DOHH2 (cell line): ENCODE measurements around the gene DYNLRB2.

Experiments used
- H3F3A ChIP-seq: fragments of 200-600 bp; sonication (generic), shearing (Covaris generic); 2 replicates; pipeline ENCODE4 v1.6.0; 2016; ENCODE audit warnings: antibody characterized with exemption, mild to moderate bottlenecking; ENCODE audit not compliant: control insufficient read depth, insufficient read depth
- H3K27ac ChIP-seq: fragments of 200-600 bp; sonication (generic); 2 replicates; pipeline ENCODE4 v1.5.1; 2014; ENCODE audit warnings: low read depth, mild to moderate bottlenecking, low read length, moderate library complexity
- H3K27me3 ChIP-seq: fragments of 200-600 bp; sonication (generic); 2 replicates; pipeline ENCODE4 v1.6.1; 2014; ENCODE audit warnings: mild to moderate bottlenecking, low read length, mixed read lengths; ENCODE audit not compliant: control insufficient read depth
- H3K36me3 ChIP-seq: fragments of 200-600 bp; sonication (generic); 2 replicates; pipeline ENCODE4 v1.6.1; 2014; ENCODE audit warnings: mild to moderate bottlenecking, low read length, moderate library complexity, mixed read lengths; ENCODE audit not compliant: control insufficient read depth
- H3K4me1 ChIP-seq: fragments of 200-600 bp; sonication (generic); 2 replicates; pipeline ENCODE4 v1.6.1; 2014; ENCODE audit warnings: mild to moderate bottlenecking, low read length, mixed read lengths; ENCODE audit not compliant: control insufficient read depth
- H3K4me2 ChIP-seq: fragments of 200-600 bp; sonication (generic); 2 replicates; pipeline ENCODE4 v1.6.0; 2014; ENCODE audit warnings: mild to moderate bottlenecking, low read length, moderate library complexity
- H3K4me3 ChIP-seq: fragments of 200-600 bp; sonication (generic); 2 replicates; pipeline ENCODE4 v1.5.1; 2014; ENCODE audit warnings: mild to moderate bottlenecking, low read length, mixed read lengths
- H3K79me2 ChIP-seq: fragments of 200-600 bp; sonication (generic); 2 replicates; pipeline ENCODE4 v1.6.1; 2014; ENCODE audit warnings: mild to moderate bottlenecking, low read length, mixed read lengths; ENCODE audit not compliant: control insufficient read depth
- H3K9me2 ChIP-seq: fragments of 200-600 bp; sonication (generic); replicated peaks from 2 replicates; pipeline ENCODE4 v1.6.1; 2014; ENCODE audit warnings: mild to moderate bottlenecking, low read length, mixed read lengths; ENCODE audit not compliant: control insufficient read depth
- H3K9me3 ChIP-seq: fragments of 200-600 bp; sonication (generic); 2 replicates; pipeline ENCODE4 v1.6.1; 2014; ENCODE audit warnings: antibody characterized with exemption, low read length, mixed read lengths; ENCODE audit not compliant: control insufficient read depth, insufficient read depth
- H4K20me1 ChIP-seq: fragments of 200-600 bp; sonication (generic); 2 replicates; pipeline ENCODE4 v1.6.0; 2014; ENCODE audit warnings: low read depth, mild to moderate bottlenecking, antibody characterized with exemption, low read length, moderate library complexity; ENCODE audit not compliant: control insufficient read depth, insufficient read depth
- CTCF ChIP-seq: fragments of 200-600 bp; sonication (generic); IDR thresholded peaks from one replicate; pipeline ENCODE4 v1.5.1; 2014; ENCODE audit warnings: antibody characterized with exemption, mild to moderate bottlenecking, low read depth, low read length; ENCODE audit not compliant: poor library complexity, severe bottlenecking
- EZH2phosphoT487 ChIP-seq: fragments of 200-600 bp; sonication (generic); IDR thresholded peaks from 2 replicates; pipeline ENCODE4 v1.6.1; 2017; ENCODE audit warnings: borderline replicate concordance, mild to moderate bottlenecking, antibody characterized with exemption, low read length, moderate library complexity, mixed read lengths

DYNLRB2 gene

GRCh38 chr16:80540516-80541305 is at the start of gene DYNLRB2:
DYNLRB2 (plus strand) TSS chr16:80540993; CDS start chr16:80541077, 84 bp downstream.
- H3K27me3 ChIP-seq, result 0 out of 2 replicates have a peak, but pooled peaks cover 3% of the 10 kb centered on the region
- H3K9me3 ChIP-seq, result peaks cover 6% of the 10 kb centered on the region; the same call in 1 of the 2 replicates
- H3K4me1 ChIP-seq, result peaks cover 12% of the 10 kb centered on the region
- no peaks in the 10 kb centered on the region for H3K9me2 ChIP-seq
- H3K27ac ChIP-seq, result no peak within 1 kb of the TSS; the same call in 1 of the 2 replicates
- H3K4me2 ChIP-seq, result peak within 1 kb of the TSS; percentile 77
- H3K36me3 ChIP-seq, result no peaks in the 10 kb centered on the region
- TF ChIP-seq EZH2phosphoT487, result no peak
- TF ChIP-seq CTCF, result no peak
- H3F3A ChIP-seq, result no peaks in the 10 kb centered on the region
- H3K79me2 ChIP-seq, result no peaks in the 10 kb centered on the region
- H4K20me1 ChIP-seq, result no peaks in the 10 kb centered on the region
- H3K4me3 ChIP-seq, result peak within 1 kb of the TSS; percentile 77

GRCh38 chr16:80500116-80500859 is 40.5 kb upstream of the DYNLRB2 start:
- H3K4me3 ChIP-seq, result no peak overlapping the region
- H3K79me2 ChIP-seq, result no peaks in the 10 kb centered on the region
- no peaks in the 10 kb centered on the region for H4K20me1 ChIP-seq
- H3K27me3 ChIP-seq, result no peaks in the 10 kb centered on the region
- H3K4me1 ChIP-seq, result no peaks in the 10 kb centered on the region
- H3K9me2 ChIP-seq, result no peaks in the 10 kb centered on the region
- no peak overlapping the region for H3K4me2 ChIP-seq
- H3K27ac ChIP-seq, result no peak overlapping the region
- no peaks in the 10 kb centered on the region for H3K36me3 ChIP-seq
- no peak for TF ChIP-seq EZH2phosphoT487
- no peak for TF ChIP-seq CTCF
- no peaks in the 10 kb centered on the region for H3K9me3 ChIP-seq
- no peaks in the 10 kb centered on the region for H3F3A ChIP-seq

GRCh38 chr16:80500961-80501525 is 39.8 kb upstream of the DYNLRB2 start:
- H3K4me3 ChIP-seq, result no peak overlapping the region
- H3K79me2 ChIP-seq, result no peaks in the 10 kb centered on the region
- H4K20me1 ChIP-seq, result no peaks in the 10 kb centered on the region
- no peak overlapping the region for H3K27ac ChIP-seq
- H3K9me2 ChIP-seq, result no peaks in the 10 kb centered on the region
- H3K9me3 ChIP-seq, result no peaks in the 10 kb centered on the region
- no peaks in the 10 kb centered on the region for H3K27me3 ChIP-seq
- H3K4me2 ChIP-seq, result no peak overlapping the region
- TF ChIP-seq CTCF (no peak), EZH2phosphoT487 (no peak)
- H3K36me3 ChIP-seq, result no peaks in the 10 kb centered on the region
- no peaks in the 10 kb centered on the region for H3K4me1 ChIP-seq
- no peaks in the 10 kb centered on the region for H3F3A ChIP-seq
